GM19467 (cell line): Measurements from ENCODE around the gene CALML4.
"Not testable (repeated sequence)": the region's sequence is repeated elsewhere in the genome, so short reads cannot be mapped to it uniquely, and the experiment has no call there.

Source experiments
- ATAC-seq: cut with Tn5 transposase; IDR thresholded peaks from one replicate; pipeline ENCODE4 v1.9.1; 2021; ENCODE audit warnings: mild to moderate bottlenecking, moderate library complexity; ENCODE audit not compliant: unreplicated experiment

The CALML4 gene

DNA sequence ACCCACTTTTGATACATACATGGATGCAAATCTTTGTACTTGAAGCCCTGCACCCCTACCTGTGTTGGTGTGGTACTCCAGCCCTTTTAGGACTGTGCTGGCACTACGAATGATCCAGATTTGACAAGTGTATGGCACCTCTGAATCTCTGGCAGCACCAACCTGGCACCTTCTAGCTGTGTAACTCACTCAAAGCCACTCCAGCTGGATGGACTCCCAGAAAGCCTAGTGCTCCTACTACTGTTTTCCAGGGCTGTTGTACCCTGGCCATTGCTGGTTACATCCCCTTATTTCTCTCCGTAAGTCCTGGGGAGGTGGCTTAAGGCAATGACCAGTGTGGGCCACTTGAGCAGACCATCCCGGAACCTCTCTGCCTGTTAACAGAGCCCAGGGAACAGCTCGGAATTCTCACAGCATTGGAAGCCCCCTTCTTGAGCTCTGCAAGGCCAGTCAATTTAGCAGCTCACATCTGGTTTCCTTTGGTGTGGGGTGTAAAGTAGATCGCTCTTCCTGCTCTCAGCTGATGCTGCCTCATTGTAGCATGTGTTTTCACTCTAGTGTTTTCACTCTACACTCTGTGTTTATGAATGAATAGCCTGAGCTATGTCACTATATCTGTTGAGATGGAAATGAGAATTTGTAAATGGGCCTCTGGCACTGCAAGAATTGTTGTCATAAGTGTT is 12.2 kb downstream of the CALML4 start:
- ATAC-seq, result no peak

DNA sequence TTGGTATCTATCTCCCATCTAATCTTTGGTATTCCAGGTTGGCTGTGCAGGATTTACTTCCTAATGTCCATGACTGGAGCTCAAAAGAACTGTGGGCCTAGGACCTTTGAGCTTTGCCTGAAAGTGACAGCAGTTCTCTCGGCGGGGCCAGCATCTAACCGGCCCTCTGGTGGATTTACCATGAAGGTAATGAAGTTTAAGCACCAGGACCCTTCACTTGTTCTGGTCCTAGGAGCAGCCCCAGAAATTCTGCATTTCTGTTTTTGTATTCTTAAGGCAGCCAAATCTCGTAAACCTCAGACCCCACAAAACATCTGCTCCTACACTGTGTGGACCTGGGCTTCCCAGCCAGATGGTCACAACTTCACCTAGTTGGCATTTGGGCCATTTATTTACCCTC is 13.0 kb downstream of the CALML4 start:
- ATAC-seq, result no peak

DNA sequence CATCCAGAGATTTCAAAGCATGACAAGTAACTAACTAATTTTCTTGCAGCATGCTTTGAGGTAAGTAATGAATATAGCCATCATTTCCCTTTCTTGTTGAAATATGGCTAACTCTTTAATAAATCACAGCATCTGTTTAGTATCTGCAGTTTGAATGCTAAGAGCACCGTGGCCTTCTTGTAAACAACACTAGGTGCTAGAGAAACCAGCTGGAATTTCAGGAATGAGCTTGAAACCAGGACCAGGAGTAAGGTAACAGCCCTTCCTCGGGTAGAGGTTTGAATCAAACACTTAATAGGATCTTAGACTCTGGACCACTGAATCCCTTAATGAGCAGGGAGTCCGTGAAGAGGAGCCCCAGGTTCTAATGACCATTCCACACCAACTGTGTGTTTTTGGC is 13.6 kb downstream of the CALML4 start:
- ATAC-seq, result no peak

DNA sequence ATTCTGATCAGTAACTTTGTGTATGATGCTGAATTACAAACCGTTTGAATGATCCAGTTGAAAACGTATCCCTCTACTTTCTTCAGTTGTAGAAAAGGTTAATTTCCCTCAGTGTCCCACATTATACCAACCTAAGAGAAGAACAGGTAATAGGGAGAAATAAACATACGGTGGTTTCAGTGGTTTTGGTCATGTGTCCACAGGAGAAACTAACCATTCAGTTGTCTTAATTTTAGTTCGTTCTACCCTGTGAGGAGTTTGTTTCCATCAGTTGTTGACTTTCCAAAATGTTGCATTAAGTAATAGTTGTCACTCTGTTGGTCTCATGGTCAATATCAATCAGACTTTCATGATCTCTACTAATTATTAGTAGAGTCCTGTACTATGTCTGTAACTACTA is 15.1 kb downstream of the CALML4 start:
- no peak for ATAC-seq

DNA sequence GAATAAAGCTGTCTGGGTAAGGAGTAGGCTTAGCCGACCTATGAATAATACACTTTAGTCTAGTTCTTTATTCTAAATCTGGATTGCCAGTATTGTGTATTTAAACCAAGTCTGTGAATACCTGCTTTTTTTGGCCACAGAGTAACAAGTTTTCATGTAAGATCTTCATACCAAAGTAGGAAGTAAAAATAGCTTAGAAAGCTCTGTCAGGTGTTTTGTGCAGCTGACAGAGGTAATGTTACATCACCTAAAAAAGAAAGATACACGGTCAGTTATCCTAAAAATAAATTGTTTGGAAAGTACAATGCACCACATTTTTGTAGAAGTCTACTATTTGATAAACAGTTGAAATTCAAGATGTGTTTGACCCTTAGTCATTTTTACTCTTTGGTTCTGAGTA is 16.5 kb downstream of the CALML4 start:
- ATAC-seq, result no peak

DNA sequence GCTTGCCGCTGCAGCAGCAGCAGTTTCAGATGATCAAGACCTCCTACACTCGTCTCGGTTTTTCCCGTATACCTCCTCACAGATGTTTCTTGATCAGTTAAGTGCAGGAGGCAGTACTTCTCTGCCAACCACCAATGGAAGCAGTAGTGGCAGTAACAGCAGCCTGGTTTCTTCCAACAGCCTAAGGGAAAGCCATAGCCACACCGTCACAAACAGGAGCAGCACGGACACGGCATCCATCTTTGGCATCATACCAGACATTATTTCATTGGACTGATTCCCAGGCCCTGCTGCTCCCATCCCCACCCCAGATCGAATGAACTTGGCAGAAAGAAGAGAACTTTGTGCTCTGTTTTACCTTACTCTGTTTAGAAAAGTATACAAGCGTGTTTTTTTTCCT is 17.6 kb downstream of the CALML4 start:
- ATAC-seq, result no peak

DNA sequence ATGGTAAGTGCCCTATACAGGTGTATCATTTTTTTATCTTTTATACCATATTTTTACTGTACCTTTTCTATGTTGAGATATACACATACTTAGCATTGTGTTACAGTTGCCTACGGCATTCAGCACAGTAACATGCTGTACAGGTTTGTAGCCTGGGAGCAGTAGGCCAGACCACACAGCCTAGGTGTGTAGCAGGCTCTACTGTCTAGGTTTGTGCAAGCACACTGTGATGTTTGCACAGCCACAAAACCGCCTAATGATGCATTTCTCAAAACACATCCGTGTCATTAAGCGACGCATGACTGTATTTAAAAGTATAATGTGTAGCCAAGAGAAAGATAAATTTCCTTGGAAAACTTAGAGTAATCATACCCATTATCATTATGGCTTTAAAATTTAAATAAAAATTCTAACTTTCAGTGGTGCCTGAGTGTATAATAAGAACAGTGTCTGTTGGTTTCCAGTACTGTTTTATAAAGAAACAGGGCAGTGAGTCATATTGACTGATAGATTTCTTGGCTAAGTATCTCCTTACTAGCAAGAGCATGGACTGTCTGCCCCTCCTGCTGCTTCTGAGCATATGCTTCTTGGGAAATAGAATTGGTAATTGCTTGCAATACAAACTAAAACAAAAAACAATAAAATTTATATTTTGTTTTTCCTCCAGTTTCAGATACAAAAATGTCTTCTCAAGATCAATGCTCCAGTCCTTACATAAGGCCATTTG is 18.3 kb downstream of the CALML4 start:
- ATAC-seq, result no peak

DNA sequence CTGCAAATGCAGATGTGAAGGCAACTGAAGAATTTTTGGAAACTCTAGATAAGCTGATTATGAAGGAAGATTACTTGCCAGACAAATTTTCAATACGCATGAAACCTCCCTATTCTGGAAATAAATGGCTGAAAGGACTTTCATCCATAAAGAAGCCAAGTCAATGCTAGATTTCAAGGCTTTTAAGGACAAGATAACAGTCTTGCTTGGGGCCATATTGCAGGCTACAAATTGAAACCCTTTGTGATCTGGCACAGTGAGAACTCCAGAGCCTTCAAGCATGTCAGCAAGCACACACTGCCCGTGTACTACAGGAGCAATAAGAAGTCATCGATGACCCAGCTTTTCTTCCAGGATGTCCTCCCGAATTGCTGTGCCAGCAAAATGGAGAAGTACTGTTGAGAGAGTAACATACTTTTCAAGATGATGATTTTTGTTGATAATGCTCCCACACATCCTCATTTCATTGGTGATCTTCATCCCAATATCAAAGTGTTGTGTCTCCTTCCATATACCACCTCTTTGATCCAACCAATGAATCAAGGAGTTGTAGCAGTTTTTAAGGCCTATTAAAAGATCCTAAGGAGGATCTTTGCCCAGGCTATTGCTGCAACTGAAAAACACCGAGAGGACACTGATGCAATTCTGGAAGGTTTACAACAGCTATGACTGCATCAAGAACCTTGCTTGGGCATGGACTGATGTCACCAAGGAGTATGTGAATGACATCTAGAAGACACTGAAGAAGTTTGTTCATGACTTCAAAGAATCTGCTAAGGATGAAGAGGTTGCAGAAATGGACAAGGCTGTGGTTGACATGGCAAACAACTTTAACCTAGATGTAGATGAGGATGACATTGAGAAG is 20.3 kb downstream of the CALML4 start:
- ATAC-seq, result no peak

DNA sequence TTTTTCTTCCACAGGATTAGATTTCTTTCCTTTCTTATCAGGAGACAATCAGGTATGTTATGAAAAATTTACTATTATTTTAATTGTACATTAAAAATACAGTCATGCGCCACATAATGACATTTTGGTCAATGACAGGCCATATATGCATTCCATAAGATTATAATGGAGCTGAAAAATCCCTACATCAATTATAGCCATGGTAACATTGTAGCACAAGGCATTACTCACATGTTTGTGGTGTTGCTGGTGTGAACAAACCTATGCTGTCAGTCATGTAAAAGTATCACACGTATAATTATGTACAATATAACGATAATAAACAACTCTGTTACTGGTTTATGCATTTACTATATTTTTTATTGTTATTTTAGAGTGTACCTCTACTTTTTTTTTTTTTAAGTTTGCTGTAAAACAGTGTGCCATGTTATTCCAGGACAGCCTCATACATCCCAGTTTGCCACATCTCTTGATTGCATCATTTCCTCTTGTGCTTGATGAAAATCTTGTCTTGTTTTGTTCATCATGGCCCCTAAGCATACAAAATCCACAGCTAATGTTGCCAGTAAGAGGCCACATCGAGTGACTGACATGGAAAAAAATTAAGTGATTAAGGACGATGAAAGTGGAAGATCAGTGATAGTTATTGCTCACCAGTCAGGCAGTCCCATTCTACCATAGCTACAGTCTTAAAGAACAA is 21.4 kb downstream of the CALML4 start:
- ATAC-seq, result no peak

DNA sequence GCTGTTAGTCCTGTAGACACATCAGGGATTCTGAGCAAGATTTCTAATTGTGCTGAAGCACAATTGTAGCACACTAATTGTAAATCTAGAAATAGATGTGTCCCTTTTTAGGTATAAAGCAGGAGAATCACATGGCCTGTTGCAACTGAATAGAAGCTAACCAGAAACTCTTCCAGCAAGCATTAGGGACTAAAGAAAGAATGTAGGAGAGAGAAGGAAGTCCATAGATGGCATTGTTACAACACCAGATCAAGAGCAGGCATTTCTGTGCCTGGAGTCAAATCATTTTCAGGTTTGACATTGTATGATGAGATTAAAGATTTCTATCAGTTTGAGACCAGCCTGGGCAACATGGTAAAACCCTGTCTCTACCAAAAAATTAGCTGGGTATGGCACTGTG is 27.4 kb downstream of the CALML4 start:
- ATAC-seq, result no peak

DNA sequence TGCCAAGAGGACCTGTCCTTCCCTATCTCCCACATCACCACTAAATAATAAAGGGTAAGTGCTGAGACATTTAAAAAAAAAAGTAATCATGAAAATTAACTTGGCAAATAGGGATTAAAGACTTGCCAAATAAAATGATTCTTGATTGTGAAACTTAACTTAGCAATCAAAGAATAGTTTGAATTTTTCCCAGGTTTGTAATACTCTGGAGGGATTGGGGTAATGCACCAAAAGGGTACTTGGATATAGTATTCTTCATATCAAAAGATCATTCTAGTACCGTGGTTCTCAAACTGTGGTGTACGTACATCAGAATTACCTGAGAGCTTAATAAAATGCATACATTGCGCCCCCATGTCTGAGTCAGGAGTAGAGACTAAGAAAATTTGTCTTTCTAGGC is 28.5 kb downstream of the CALML4 start:
- no peak for ATAC-seq

DNA sequence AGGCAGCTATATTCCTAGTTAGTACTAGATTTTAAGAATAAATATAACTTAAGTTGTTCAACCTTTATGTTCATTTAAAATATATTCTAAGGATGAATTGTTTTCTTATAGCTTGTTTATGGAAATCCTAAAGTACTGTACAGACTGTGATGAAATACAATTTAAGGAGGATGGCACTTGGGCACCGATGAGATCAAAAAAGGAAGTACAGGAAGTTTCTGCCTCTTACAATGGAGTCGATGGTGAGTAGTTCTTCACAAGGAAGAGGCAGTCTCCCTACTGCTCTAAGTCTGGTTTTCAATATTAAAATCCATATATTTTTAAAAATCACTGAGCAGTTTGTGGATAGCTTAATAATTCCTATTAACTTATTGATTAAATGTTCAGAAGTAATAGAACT is 29.6 kb downstream of the CALML4 start:
- ATAC-seq, result no peak

DNA sequence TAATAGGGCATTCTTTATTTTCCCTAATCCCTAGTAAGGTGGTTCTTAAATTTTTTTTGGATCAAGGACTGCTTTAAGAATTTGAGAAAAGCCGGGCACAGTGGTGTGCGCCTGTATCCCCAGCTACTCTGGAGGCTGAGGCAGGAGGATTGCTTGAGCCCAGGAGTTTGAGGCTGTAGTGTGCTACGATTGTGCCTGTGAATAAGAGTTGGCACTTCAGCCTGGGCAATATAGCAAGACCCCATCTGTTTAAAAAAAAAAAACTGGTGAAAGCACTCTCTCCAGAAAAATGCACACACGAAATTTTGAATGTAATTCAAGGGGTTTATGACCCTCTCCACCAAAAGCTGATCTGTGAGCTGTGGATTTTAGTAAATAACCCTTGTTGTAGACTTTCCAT is 32.0 kb downstream of the CALML4 start:
- no peak for ATAC-seq

DNA sequence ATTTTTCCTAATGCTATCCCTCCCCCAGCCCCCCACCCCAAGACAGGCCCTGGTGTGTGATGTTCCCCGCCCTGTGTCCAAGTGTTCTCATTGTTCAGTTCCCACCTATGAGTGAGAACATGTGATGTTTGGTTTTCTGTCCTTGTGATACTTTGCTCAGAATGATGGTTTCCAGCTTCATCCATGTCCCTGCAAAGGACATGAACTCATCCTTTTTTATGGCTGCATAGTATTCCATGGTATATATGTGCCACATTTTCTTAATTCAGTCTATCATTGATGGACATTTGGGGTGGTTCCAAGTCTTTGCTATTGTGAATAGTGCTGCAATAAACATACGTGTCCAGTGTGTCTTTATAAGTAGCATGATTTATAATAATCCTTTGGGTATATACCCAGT is 33.1 kb downstream of the CALML4 start:
- not testable (repeated sequence) for ATAC-seq

DNA sequence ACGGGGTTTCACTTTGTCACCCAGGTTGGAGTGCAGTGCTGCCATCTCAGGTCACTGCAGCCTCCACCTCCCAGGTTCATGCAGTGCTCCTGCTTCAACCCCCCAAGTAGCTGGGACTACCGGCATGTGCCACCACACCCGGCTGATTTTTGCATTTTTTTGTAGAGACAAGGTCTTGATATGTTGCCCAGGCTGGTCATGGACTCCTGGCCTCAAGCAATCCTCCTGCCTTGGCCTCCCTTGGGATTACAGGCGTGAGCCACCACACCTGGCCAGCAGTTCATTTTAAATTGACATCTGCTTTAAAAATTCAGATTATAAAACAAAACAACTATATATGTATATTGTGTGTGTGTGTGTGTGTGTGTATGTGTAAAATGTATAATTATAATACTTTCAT is 38.3 kb downstream of the CALML4 start:
- ATAC-seq, result no peak

DNA sequence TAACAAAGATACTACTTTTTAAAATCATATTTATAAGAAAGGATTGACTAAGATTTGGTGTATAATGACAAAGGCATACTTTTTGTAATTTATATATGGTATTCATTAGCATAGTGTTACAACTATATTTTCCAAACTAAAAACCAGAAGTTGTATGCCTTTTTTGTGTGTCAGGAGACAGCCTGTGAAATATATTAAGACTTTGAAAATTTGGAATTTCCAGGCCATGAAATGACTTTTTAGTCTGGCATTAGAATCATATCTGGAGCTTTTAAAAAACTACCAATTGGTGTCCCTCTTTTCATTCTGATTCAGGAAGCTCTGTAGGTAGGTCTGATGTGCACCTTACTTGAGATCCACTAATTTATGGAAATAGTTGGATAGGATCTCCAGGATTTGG is 41.9 kb downstream of the CALML4 start:
- ATAC-seq, result no peak

DNA sequence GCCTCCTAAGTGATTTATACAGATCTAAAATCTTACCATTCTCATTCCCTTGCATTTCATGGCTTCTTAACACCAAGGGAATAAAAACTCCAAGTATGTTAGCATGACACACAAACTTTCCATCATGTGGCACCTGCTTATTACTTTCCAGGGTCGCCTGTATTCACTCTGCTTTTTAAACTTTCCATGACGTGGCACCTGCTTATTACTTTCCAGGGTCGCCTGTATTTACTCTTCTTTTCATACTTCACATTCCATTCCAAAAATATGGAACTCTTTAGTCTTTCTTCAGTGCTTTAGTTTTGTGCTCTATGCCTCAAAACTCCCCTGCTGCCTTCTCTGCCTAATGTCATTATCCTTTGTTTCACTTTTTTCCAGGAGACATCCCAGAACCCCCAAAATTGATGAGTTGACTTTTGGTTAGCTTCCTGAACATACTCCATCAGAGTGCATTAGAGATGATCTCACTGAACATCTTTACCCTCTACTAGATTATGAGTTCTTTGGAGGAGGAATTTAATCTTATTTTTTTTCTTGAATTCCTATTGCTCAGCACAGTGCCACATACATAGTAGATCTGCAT is 47.0 kb downstream of the CALML4 start:
- no peak for ATAC-seq

DNA sequence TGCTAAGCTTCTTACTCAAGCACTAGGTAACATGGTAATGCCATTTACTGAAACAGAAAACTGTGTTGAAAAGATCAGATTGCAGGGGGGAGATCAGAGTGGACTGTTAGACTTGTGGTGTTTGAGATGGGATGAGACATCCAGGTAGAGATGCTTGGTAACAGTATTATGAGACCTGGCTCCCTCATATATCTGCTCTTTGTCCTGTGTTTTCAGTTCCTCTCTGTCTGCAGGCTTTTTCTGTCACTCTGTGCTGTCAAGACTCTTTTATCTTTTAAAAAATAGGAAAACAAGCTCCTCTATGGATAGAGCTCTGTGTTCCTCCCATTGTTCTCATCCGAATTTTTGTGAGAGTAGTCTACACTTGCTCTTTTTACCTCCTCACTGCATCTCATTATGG is 48.1 kb downstream of the CALML4 start:
- ATAC-seq, result no peak

DNA sequence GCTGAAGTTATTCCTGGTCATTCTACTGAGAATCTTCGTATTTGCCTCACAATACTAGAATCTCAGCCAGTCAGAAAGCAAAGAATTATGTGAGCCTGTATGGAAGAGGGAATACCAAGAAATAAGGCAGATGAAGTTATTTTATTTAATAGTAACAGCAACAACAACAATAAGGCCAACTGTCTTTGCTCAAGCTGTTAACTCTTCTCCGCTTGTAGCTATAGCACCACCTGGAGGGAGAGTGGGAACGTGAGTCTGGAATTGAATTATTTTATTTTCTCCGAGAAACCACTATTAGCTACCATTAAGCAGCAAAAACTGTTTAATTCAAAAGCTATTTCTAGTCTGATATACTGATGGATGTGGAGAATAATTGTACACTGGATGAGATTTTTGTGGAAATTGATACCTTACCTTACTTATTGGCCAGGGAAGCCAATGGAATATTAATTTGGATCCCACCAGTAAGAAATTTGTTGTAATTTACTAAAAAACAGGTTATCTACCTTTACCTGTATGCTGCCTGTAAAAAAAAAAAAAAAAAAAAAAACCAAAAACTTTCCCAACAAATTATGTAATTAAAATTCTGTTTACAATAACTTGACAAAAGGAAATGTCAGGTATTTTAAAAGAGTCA is 50.1 kb downstream of the CALML4 start:
- ATAC-seq, result no peak

DNA sequence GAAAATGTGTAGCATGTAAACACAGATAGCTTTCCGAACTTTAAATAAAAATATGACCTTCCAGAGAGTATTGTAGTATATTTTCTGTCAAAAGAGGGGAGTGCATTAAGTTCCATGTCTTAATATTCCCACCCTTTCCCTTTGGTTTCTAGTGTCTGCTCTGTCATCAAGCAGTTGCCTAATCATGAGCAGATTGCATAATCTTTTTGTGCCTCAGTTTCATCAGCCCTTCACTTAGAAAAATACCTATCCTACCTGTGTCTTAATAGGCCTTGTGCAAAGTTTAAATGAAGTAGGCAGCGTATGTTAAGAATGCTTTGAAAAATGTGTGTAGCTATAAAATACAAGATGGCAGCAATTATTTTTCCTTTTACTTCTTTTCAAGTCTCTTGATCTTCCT is 52.8 kb downstream of the CALML4 start:
- ATAC-seq, result no peak
